A549 (cell line): ENCODE measurements around the gene RAB15. TPM values are rescaled to one million over a fixed set of nuclear protein-coding genes. Genes with fewer than 3 reads are reported as not detected.

Experiments used
- ATAC-seq, 2 experiments: fragments of 200-7000 bp in 1 of 2; fragments of >200 bp in 1 of 2; cut with Nextera tagmentation in 1 of 2; cut with Tn5 transposase in 1 of 2; 3 replicates each; pipeline versions ENCODE4 v1.8.0 to v1.9.1; 2018 to 2020; ENCODE audit warnings: mild to moderate bottlenecking in 1 of 2, moderate library complexity in 1 of 2
- CTCF ChIA-PET: fragments of 300-600 bp; sonication (Branson Sonifier 250); formaldehyde crosslinking; extraction: SDS; loops from one replicate; lab custom pipeline; 2021; ENCODE audit warnings: antibody characterized with exemption, inconsistent platforms; lab: Yijun Ruan, JAX
- POLR2A ChIA-PET: fragments of 350-600 bp; formaldehyde crosslinking; extraction: SDS; loops from one replicate; lab custom pipeline; 2021; ENCODE audit warnings: antibody characterized with exemption, inconsistent platforms; lab: Yijun Ruan, JAX
- DNase-seq, 2 experiments: peaks; one replicate each; pipeline versions ENCODE4 v3.0.0 to v3.0.0-alpha.2; 2011 to 2016; ENCODE audit warnings: low read depth in 1 of 2, low spot score in 1 of 2
- FAIRE-seq: peaks from 2 replicates; lab custom pipeline; 2011; peaks lifted over from hg19 to GRCh38; lab: Jason Lieb, UNC
- H3K27ac ChIP-seq, 2 experiments: fragments of >200 bp; sonication (Bioruptor Twin); formaldehyde crosslinking; 3 replicates each; pipeline ENCODE4 v1.5.1; 2016 to 2017
- H3K4me1 ChIP-seq: fragments of >200 bp; sonication (Bioruptor Twin); formaldehyde crosslinking; 3 replicates; pipeline ENCODE4 v1.6.1; 2016
- H3K4me2 ChIP-seq: fragments of >200 bp; sonication (Bioruptor Twin); formaldehyde crosslinking; 3 replicates; pipeline ENCODE4 v1.6.1; 2016
- H3K4me3 ChIP-seq: fragments of >200 bp; sonication (Bioruptor Twin); formaldehyde crosslinking; 3 replicates; pipeline ENCODE4 v1.5.1; 2016
- H3K9me3 ChIP-seq: fragments of >200 bp; sonication (Bioruptor Twin); formaldehyde crosslinking; 3 replicates; pipeline ENCODE4 v1.6.1; 2016
- ATOH8 ChIP-seq: fragments of 250-450 bp; sonication (Bioruptor Pico); IDR thresholded peaks from 2 replicates; pipeline ENCODE4 v1.5.0; 2020; ENCODE audit warnings: low read depth, mild to moderate bottlenecking, moderate library complexity
- BCL3 ChIP-seq: fragments of >200 bp; sonication (Bioruptor Twin); formaldehyde crosslinking; IDR thresholded peaks from 3 replicates; pipeline ENCODE4 v1.6.1; 2016
- BHLHE40 ChIP-seq: IDR thresholded peaks from 2 replicates; pipeline ENCODE4 v1.6.1; 2012; ENCODE audit warnings: low read depth, low read length, inconsistent platforms
- CBX2 ChIP-seq: fragments of 200-600 bp; sonication (generic); IDR thresholded peaks from 2 replicates; pipeline ENCODE4 v1.6.1; 2016; ENCODE audit warnings: low read depth, mild to moderate bottlenecking, borderline replicate concordance
- CBX8 ChIP-seq: fragments of 200-600 bp; sonication (generic); IDR thresholded peaks from 2 replicates; pipeline ENCODE4 v1.6.1; 2016
- CEBPB ChIP-seq, 2 experiments: fragments of >200 bp in 1 of 2; sonication (Bioruptor Twin) in 1 of 2; formaldehyde crosslinking in 1 of 2; IDR thresholded peaks; 2 replicates each; pipeline ENCODE4 v1.6.1; 2012 to 2016
- EHF ChIP-seq: fragments of 250-450 bp; sonication (Bioruptor Pico); IDR thresholded peaks from 2 replicates; pipeline ENCODE4 v1.5.0; 2020; ENCODE audit warnings: mild to moderate bottlenecking
- EHMT2 ChIP-seq: fragments of 200-600 bp; sonication (generic); IDR thresholded peaks from 2 replicates; pipeline ENCODE4 v1.6.1; 2016; ENCODE audit warnings: antibody characterized with exemption, low read depth, mild to moderate bottlenecking, moderate library complexity
- FOSB ChIP-seq: fragments of 250-450 bp; sonication (Bioruptor Pico); IDR thresholded peaks from 2 replicates; pipeline ENCODE4 v1.5.0; 2020; ENCODE audit warnings: mild to moderate bottlenecking, moderate library complexity
- GATA3 ChIP-seq: IDR thresholded peaks from 2 replicates; pipeline ENCODE4 v1.6.1; 2012; ENCODE audit warnings: borderline replicate concordance
- HES2 ChIP-seq: fragments of >200 bp; sonication (Bioruptor Twin); formaldehyde crosslinking; IDR thresholded peaks from 2 replicates; pipeline ENCODE4 v1.6.1; 2016
- HOXB13 ChIP-seq: fragments of 250-450 bp; sonication (Bioruptor Pico); IDR thresholded peaks from 2 replicates; pipeline ENCODE4 v1.5.0; 2020; ENCODE audit warnings: low read depth, mild to moderate bottlenecking, moderate library complexity
- JUNB ChIP-seq: fragments of >200 bp; sonication (Bioruptor Twin); formaldehyde crosslinking; IDR thresholded peaks from 2 replicates; pipeline ENCODE4 v1.6.1; 2016
- NFE2L2 ChIP-seq: fragments of 150-350 bp; conservative IDR thresholded peaks from 2 replicates; pipeline ENCODE4 v1.6.1; 2014; ENCODE audit warnings: low read length
- NPAS2 ChIP-seq: fragments of 250-450 bp; sonication (Bioruptor Pico); IDR thresholded peaks from 2 replicates; pipeline ENCODE4 v1.8.0; 2022; ENCODE audit warnings: mild to moderate bottlenecking, moderate library complexity, borderline replicate concordance
- RARB ChIP-seq: fragments of 250-450 bp; sonication (Bioruptor Pico); IDR thresholded peaks from 2 replicates; pipeline ENCODE4 v1.8.0; 2021; ENCODE audit warnings: mild to moderate bottlenecking, moderate library complexity
- RNF2 ChIP-seq: fragments of 200-600 bp; sonication (generic); IDR thresholded peaks from 2 replicates; pipeline ENCODE4 v1.6.1; 2016; ENCODE audit warnings: low read depth, mild to moderate bottlenecking, antibody characterized with exemption, moderate library complexity, borderline replicate concordance
- SMC3 ChIP-seq: fragments of >200 bp; sonication (Bioruptor Twin); formaldehyde crosslinking; IDR thresholded peaks from 3 replicates; pipeline ENCODE4 v1.6.1; 2018; ENCODE audit warnings: inconsistent platforms
- TFCP2L1 ChIP-seq: fragments of 250-450 bp; sonication (Bioruptor Pico); IDR thresholded peaks from 2 replicates; pipeline ENCODE4 v1.5.0; 2021; ENCODE audit warnings: mild to moderate bottlenecking
- WGBS: methylation state at CpG from one replicate; pipeline ENCODE4 v1.1.6; 2017; ENCODE audit errors: missing lambda C conversion rate; 5-methylcytosine and 5-hydroxymethylcytosine counted together
- polyA plus RNA-seq, 4 experiments: library from polyadenylated mRNA; depleted of rRNA in 3 of 4; stranded (reverse); fragments of >200 nt; fragmentation: RNase III in 1 of 4; extraction: RNeasy Plus Mini Kit Qiagen cat#74134 plus additional on column Dnase treatment in 1 of 4; gene quantifications; 2 replicates in 3 of 4; 3 replicates in 1 of 4; pipeline ENCODE4 v1.2.3, GENCODE V29; 2011 to 2017
- TF ChIP-seq, protein P1 (sequence below): fragments of 250-450 bp; sonication (Bioruptor Pico); IDR thresholded peaks from 2 replicates; pipeline ENCODE4 v1.5.0; 2021; ENCODE audit warnings: mild to moderate bottlenecking, moderate library complexity, borderline replicate concordance
- TF ChIP-seq, protein P2 (sequence below): fragments of 200-600 bp; sonication (generic); IDR thresholded peaks from 2 replicates; pipeline ENCODE4 v1.6.1; 2016; ENCODE audit warnings: antibody characterized with exemption, mild to moderate bottlenecking, moderate library complexity
- TF ChIP-seq, protein P3 (sequence below): fragments of 450-650 bp; IDR thresholded peaks from 2 replicates; pipeline ENCODE4 v1.6.1; 2014; ENCODE audit warnings: antibody characterized with exemption
- TF ChIP-seq, protein P4 (sequence below): IDR thresholded peaks from 2 replicates; pipeline ENCODE4 v1.6.1; 2012

RAB15 gene
- polyA plus RNA-seq, 2 of the 4 experiments (the other 2 are of a cell fraction): 32.2 to 35.1 TPM

DNA sequence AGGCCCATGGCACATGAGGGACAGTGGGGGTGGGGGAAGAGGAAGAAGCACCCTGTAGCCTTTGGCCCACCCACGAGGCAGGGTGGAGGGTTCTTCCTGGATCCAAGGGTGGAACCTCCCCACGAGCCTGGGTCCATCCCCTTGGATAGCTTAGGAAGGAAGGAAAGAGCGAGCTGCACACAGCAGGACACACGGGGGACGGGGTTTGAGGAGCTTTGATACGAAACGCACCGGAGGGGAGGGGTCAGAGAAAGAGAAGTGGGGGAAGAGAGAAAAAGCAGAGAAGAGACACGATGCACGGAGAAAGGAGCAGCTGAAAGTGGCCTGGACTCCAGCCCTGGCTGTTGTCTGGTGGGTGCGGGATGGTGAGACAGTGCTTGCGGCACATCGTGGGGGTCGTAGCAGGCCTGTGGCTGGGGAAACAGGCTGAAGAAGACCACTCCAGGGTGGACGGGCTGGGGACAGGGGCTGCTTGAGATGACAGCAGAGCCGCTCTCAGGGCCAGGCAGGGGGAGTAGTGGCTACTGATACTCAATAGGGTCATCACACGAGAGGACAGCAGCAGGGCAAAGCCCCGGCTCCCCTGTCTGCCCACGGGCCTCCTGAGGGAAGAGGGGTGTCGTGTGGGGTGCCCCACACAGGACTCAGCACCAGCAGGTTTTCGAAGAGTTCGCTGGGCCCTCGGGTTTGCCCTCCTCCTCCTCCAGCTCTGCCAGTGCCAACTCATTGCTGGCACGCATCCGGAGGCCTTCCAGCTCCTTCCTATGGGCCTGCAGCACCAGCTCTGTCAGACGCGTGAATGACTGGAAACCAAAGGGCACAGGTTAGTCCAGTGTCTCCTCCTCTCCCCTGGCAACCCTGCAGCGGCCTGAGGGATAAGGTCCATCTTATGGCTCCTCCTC, 24.2 kb downstream of the RAB15 start:
- H3K9me3 ChIP-seq: no peaks in the 10 kb centered on the region
- FAIRE-seq (no peak), DNase-seq (no peak), ATAC-seq (no peak)
- TF ChIP-seq FOSB (no peak), TFCP2L1 (CRISPR knock-in tag) (no peak), SMC3 (no peak), GATA3 (no peak), CBX8 (no peak), BCL3 (no peak), CEBPB (IDR thresholded peaks at IDR 0.05) (no peak), RNF2 (no peak), NPAS2 (no peak), EHF (no peak)
- TF ChIP-seq, protein P1, sequence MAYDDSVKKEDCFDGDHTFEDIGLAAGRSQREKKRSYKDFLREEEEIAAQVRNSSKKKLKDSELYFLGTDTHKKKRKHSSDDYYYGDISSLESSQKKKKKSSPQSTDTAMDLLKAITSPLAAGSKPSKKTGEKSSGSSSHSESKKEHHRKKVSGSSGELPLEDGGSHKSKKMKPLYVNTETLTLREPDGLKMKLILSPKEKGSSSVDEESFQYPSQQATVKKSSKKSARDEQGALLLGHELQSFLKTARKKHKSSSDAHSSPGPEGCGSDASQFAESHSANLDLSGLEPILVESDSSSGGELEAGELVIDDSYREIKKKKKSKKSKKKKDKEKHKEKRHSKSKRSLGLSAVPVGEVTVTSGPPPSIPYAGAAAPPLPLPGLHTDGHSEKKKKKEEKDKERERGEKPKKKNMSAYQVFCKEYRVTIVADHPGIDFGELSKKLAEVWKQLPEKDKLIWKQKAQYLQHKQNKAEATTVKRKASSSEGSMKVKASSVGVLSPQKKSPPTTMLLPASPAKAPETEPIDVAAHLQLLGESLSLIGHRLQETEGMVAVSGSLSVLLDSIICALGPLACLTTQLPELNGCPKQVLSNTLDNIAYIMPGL (CRISPR knock-in tag): no peak
- H3K4me2 ChIP-seq: no peak overlapping the region
- H3K4me1 ChIP-seq: peaks cover 13% of the 10 kb centered on the region
- H3K4me3 ChIP-seq: no peak overlapping the region
- POLR2A ChIA-PET: no interaction called here
- H3K27ac ChIP-seq: no peak overlapping the region
- 93% methylated on average over 28 of the region's 28 CpGs for WGBS
- CTCF ChIA-PET: interaction anchor here (0.6 to 1.4 kb wide), 2 partner anchors 38 to 274 kb away, joined by 3 read pairs; partner anchors contain the start of gene FNTB

GRCh38 chr14:64946310-64947045, 25.7 kb downstream of the RAB15 start:
- no peak for ATAC-seq
- H3K9me3 ChIP-seq: no peaks in the 10 kb centered on the region
- WGBS: 96% methylated on average over 6 of the region's 6 CpGs
- ChIA-PET CTCF (interaction anchor here (1.0 to 2.3 kb wide), 2 partner anchors 10 to 15 kb away, joined by 3 to 5 read pairs; no protein-coding TSS in a partner anchor), POLR2A (no interaction called here)
- peaks cover 28% of the 10 kb centered on the region for H3K4me1 ChIP-seq
- no peak overlapping the region for H3K27ac ChIP-seq
- H3K4me3 ChIP-seq: no peak overlapping the region
- FAIRE-seq: no peak
- no peak overlapping the region for H3K4me2 ChIP-seq
- DNase-seq: no peak
- TF ChIP-seq HES2 (no peak), NFE2L2 (no peak), EHMT2 (no peak), RARB (CRISPR knock-in tag) (no peak), SMC3 (no peak), HOXB13 (no peak), ATOH8 (CRISPR knock-in tag) (no peak), GATA3 (no peak), BHLHE40 (no peak), FOSB (no peak), CBX8 (no peak), CBX2 (no peak), JUNB (no peak)
- TF ChIP-seq, protein P1 (CRISPR knock-in tag): no peak
- TF ChIP-seq, protein P2, sequence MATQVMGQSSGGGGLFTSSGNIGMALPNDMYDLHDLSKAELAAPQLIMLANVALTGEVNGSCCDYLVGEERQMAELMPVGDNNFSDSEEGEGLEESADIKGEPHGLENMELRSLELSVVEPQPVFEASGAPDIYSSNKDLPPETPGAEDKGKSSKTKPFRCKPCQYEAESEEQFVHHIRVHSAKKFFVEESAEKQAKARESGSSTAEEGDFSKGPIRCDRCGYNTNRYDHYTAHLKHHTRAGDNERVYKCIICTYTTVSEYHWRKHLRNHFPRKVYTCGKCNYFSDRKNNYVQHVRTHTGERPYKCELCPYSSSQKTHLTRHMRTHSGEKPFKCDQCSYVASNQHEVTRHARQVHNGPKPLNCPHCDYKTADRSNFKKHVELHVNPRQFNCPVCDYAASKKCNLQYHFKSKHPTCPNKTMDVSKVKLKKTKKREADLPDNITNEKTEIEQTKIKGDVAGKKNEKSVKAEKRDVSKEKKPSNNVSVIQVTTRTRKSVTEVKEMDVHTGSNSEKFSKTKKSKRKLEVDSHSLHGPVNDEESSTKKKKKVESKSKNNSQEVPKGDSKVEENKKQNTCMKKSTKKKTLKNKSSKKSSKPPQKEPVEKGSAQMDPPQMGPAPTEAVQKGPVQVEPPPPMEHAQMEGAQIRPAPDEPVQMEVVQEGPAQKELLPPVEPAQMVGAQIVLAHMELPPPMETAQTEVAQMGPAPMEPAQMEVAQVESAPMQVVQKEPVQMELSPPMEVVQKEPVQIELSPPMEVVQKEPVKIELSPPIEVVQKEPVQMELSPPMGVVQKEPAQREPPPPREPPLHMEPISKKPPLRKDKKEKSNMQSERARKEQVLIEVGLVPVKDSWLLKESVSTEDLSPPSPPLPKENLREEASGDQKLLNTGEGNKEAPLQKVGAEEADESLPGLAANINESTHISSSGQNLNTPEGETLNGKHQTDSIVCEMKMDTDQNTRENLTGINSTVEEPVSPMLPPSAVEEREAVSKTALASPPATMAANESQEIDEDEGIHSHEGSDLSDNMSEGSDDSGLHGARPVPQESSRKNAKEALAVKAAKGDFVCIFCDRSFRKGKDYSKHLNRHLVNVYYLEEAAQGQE: no peak
- TF ChIP-seq, protein P3, sequence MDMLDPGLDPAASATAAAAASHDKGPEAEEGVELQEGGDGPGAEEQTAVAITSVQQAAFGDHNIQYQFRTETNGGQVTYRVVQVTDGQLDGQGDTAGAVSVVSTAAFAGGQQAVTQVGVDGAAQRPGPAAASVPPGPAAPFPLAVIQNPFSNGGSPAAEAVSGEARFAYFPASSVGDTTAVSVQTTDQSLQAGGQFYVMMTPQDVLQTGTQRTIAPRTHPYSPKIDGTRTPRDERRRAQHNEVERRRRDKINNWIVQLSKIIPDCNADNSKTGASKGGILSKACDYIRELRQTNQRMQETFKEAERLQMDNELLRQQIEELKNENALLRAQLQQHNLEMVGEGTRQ: no peak
- TF ChIP-seq, protein P4, sequence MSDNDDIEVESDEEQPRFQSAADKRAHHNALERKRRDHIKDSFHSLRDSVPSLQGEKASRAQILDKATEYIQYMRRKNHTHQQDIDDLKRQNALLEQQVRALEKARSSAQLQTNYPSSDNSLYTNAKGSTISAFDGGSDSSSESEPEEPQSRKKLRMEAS: no peak
